ENCODE data around the gene LPCAT1. TPM values are rescaled to one million over a fixed set of nuclear protein-coding genes. Genes with fewer than 3 reads are reported as not detected.
A peak's percentile ranks its signal among the peaks of the same experiment; 100 is the strongest.

Gene LPCAT1
- total and polyA plus RNA-seq, 2 of the 4 experiments (the other 2 are of a cell fraction), result 17.7 to 33.6 TPM

DNA sequence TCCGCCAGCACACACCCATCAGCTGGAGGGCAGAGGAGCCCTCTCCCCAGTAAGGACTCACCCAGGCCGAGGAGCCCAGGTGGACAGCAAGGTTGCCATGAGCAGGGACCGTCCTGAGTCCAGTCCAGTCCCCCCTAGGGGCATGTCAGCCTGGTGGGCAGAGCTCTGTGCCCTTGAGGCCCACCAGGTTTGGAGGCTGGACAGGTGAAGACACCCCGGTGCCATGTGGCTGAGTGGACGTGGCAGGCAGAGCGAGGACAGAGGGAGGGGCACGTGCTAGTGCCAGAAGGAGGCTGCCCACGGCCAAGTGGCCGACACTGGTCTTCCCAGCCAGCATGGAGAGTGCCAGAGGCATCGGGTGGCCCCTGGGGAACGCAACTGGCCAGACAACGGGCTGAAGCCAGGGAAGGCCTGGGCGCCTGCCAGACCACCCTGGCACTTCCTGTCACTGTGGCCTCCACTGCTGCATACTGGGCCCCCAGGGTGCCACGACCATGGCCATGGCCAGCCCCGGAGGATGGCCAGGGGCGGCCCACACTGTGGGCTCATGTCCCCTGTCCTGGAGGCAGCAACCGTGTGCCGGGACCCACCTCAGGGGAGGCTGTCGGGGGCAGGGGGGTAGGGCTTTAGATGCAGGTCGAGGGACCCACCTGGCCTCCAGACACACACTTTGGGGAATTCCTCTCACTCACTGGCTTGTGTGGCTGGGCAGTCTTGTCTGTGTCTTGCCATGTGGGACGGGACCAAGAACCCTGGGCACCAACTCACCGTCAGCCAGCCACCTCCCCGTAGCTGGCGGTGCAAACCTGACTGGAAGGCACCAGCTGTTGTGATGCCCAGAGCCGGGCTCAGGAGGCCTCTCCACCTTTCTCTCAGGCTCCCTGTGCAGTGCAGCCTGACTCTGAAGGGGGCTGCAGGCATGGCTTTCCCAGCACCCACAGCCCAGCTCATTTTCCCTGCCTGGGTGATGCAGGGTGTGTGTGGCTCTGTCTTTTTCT is 42.3 kb upstream of the LPCAT1 start:
- CTCF ChIA-PET, result interaction anchor here (0.5 kb wide), 1 partner anchor 31 kb away, joined by 3 read pairs; no protein-coding TSS in a partner anchor
- Histone ChIP-seq H3K4me2 (ENCODE audit: low read depth, low read length) (no peak overlapping the region), H4K91ac (ENCODE audit: insufficient read depth, low read depth, low read length) (no peak overlapping the region; the same call in 1 of the 2 replicates), H3K4ac (ENCODE audit: low read depth, low read length) (no peak overlapping the region), H3K27ac (ENCODE audit: insufficient read depth, low read length) (no peak overlapping the region), H3K9ac (ENCODE audit: low read depth, low read length) (no peak overlapping the region), H3K56ac (ENCODE audit: extremely low read depth, insufficient read depth, low read length) (no peak overlapping the region), H2AFZ (replicated peaks; ENCODE audit: low read length, poor library complexity) (no peak overlapping the region), H2BK120ac (ENCODE audit: low read depth, low read length) (no peak overlapping the region), H4K8ac (ENCODE audit: low read depth in 2 of 2, low read length in 2 of 2) (no peak overlapping the region), H3K9me3 (ENCODE audit: control insufficient read depth, insufficient read depth, low read length) (peaks cover 3% of the 10 kb centered on the region), H3K4me1 (ENCODE audit: control insufficient read depth, insufficient read depth, low read length) (peaks cover 13% of the 10 kb centered on the region), H3K4me3 (ENCODE audit: insufficient read depth, low read depth, low read length) (no peak overlapping the region), H3K27me3 (ENCODE audit: control insufficient read depth, insufficient read depth, low read length) (peaks cover 10% of the 10 kb centered on the region; the same call in 1 of the 2 replicates), H2BK5ac (ENCODE audit: low read depth, low read length, poor library complexity, severe bottlenecking) (no peak overlapping the region), H2AK9ac (replicated peaks; ENCODE audit: low read depth, low read length, poor library complexity) (no peak overlapping the region), H3K9me1 (ENCODE audit: insufficient read depth, low read length) (no peaks in the 10 kb centered on the region), H3K79me1 (ENCODE audit: low read depth in 1 of 2, low read length in 2 of 2) (no peaks in the 10 kb centered on the region), H2BK20ac (ENCODE audit: low read depth, low read length) (no peak overlapping the region), H3K14ac (replicated peaks; ENCODE audit: low read depth, low read length) (no peak overlapping the region), H3K18ac (ENCODE audit: low read depth, low read length) (no peak overlapping the region), H4K5ac (ENCODE audit: low read depth, low read length) (no peak overlapping the region), H4K20me1 (ENCODE audit: insufficient read depth, low read length) (no peaks in the 10 kb centered on the region), H2BK15ac (ENCODE audit: low read depth, low read length) (no peak overlapping the region; the same call in 2 of the 3 replicates), H3K36me3 (ENCODE audit: control insufficient read depth, insufficient read depth, low read length) (no peaks in the 10 kb centered on the region), H3K23ac (ENCODE audit: low read depth, low read length) (no peak overlapping the region), H2AK5ac (ENCODE audit: low read depth, low read length) (0 out of 2 replicates have a peak overlapping the region, but pooled peaks have one; percentile 16)
- POLR2A ChIA-PET (ENCODE audit: unreplicated experiment), result no interaction called here
- in situ Hi-C loops (cut with MboI; ENCODE audit: low sequenced_read_pairs) (no loop called here), dilution Hi-C loops (cut with HindIII; ENCODE audit: low sequenced_read_pairs, unreplicated experiment) (no loop called here), intact Hi-C loops (cut with micrococcal nuclease) (no loop called here)
- BruUV-seq (replicated peaks), result no TSS peak
- no peak for TF ChIP-seq POLR2A (IDR thresholded peaks at IDR 0.05; ENCODE audit: low read depth, low read length)
- TF ChIP-seq CEBPB (IDR thresholded peaks at IDR 0.05; ENCODE audit: low read depth, low read length), result no peak
- no peak for TF ChIP-seq MXI1 (IDR thresholded peaks at IDR 0.05; ENCODE audit: borderline replicate concordance, low read depth, low read length)
- no peak for TF ChIP-seq BHLHE40 (IDR thresholded peaks at IDR 0.05; ENCODE audit: low read depth, low read length)
- TF ChIP-seq MAFK (IDR thresholded peaks at IDR 0.05; ENCODE audit: low read depth, low read length), result no peak
- TF ChIP-seq RCOR1 (IDR thresholded peaks at IDR 0.05; ENCODE audit: insufficient replicate concordance, low read length), result no peak
- TF ChIP-seq, protein P1, sequence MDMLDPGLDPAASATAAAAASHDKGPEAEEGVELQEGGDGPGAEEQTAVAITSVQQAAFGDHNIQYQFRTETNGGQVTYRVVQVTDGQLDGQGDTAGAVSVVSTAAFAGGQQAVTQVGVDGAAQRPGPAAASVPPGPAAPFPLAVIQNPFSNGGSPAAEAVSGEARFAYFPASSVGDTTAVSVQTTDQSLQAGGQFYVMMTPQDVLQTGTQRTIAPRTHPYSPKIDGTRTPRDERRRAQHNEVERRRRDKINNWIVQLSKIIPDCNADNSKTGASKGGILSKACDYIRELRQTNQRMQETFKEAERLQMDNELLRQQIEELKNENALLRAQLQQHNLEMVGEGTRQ (IDR thresholded peaks at IDR 0.05; ENCODE audit: low read depth, low read length), result no peak
- ATAC-seq (ENCODE audit: low read depth), result no peak
- DNase-seq, result no peak
- WGBS, 2 experiments (ENCODE audit: extremely low coverage in 2 of 2, insufficient read length in 1 of 2), result 86% methylated on average over 7 of the region's 25 CpGs; no CpG with 5 or more reads in 1 of the 2 experiments

All from IMR-90 (cell line).